ENCODE results near the gene IL11.

- TF ChIP-seq KLF6 (CRISPR knock-in tag; IDR thresholded peaks at IDR 0.05), result no peak
- no peak for TF ChIP-seq MLX (CRISPR knock-in tag; IDR thresholded peaks at IDR 0.05)
- no peak for TF ChIP-seq USF2 (IDR thresholded peaks at IDR 0.05; ENCODE audit: low read depth, low read length)
- no peak for TF ChIP-seq USF2 (CRISPR knock-in tag; IDR thresholded peaks at IDR 0.05; ENCODE audit: borderline replicate concordance)
- TF ChIP-seq ZNF83 (CRISPR knock-in tag; IDR thresholded peaks at IDR 0.05; ENCODE audit: borderline replicate concordance), result no peak
- no peak for TF ChIP-seq SKIL (CRISPR knock-in tag; IDR thresholded peaks at IDR 0.05; ENCODE audit: borderline replicate concordance)
Observed at GRCh38 chr19:55362174-55362989, 7.9 kb downstream of the IL11 start.
